NB4 (cell line): ENCODE data around the gene IMPG2.

Experiments
- CTCF ChIP-seq: IDR thresholded peaks from one replicate; pipeline ENCODE4 v1.5.1; 2012; ENCODE audit warnings: low read depth, low read length
- MAX ChIP-seq: IDR thresholded peaks from 2 replicates; pipeline ENCODE4 v1.6.1; 2011; ENCODE audit warnings: low read depth, low read length

GRCh38 chr3:101240719-101241399, 79.5 kb downstream of the IMPG2 start:
- TF ChIP-seq CTCF (no peak), MAX (no peak)
